ENCODE data around the gene SARS1. TPM values are rescaled to one million over a fixed set of nuclear protein-coding genes. Genes with fewer than 3 reads are reported as not detected.

Gene SARS1
- total and polyA plus RNA-seq, 2 of the 13 experiments (the other 11 are each of a cell fraction or from before 2014, with no cell fraction given) = 103 to 134 TPM

- Histone ChIP-seq H3K79me2 (ENCODE audit: insufficient read depth, low read length) (peaks cover 1% of the 10 kb centered on the region), H3K4me1 (ENCODE audit: insufficient read depth, low read length) (peaks cover 24% of the 10 kb centered on the region), H2AFZ (ENCODE audit: low read length) (peak overlapping the region; percentile 91), H4K20me1 (ENCODE audit: insufficient read depth, low read length) (no peaks in the 10 kb centered on the region), H3K4me2 (ENCODE audit: low read depth, low read length) (peak overlapping the region; percentile 75), H3K9me3 (ENCODE audit: low read length) (no peaks in the 10 kb centered on the region), H3K27ac (ENCODE audit: extremely low read length, insufficient read depth, low read length) (no peak overlapping the region), H3K9ac (ENCODE audit: insufficient read depth, low read depth, low read length) (peak overlapping the region; percentile 45; the same call in 1 of the 2 replicates), H3K27me3 (ENCODE audit: control insufficient read depth in 1 of 2, insufficient read depth in 2 of 2, low read length in 2 of 2) (peaks cover 0 to 8% of the 10 kb centered on the region in 2 experiments; a peak in 2 of 5 replicates), H3K36me3 (replicated peaks in 1 of 2; ENCODE audit: control insufficient read depth in 1 of 2, insufficient read depth in 2 of 2, low read length in 2 of 2) (no peaks in the 10 kb centered on the region), H3K4me3 (replicated peaks in 1 of 3; ENCODE audit: insufficient read depth in 1 of 3, low read depth in 2 of 3, low read length in 3 of 3) (peak overlapping the region in 2 of 3 experiments; percentile 22 to 34; a peak in 2 of 6 replicates)
- TF ChIP-seq NR2F1 (CRISPR knock-in tag; IDR thresholded peaks at IDR 0.05) (no peak), ZNF205 (CRISPR knock-in tag; IDR thresholded peaks at IDR 0.05) (no peak), STAG1 (CRISPR knock-in tag; IDR thresholded peaks at IDR 0.05) (no peak), PRDM15 (CRISPR knock-in tag; IDR thresholded peaks at IDR 0.05) (no peak), DBP (CRISPR knock-in tag; IDR thresholded peaks at IDR 0.05; ENCODE audit: not compliant biosample characterization) (no peak), BCL3 (CRISPR knock-in tag; IDR thresholded peaks at IDR 0.05) (no peak), TCF7L2 (IDR thresholded peaks at IDR 0.05; ENCODE audit: low read depth, low read length) (no peak), ZNF660 (CRISPR knock-in tag; IDR thresholded peaks at IDR 0.05; ENCODE audit: borderline replicate concordance, low read depth) (no peak), ZNF138 (CRISPR knock-in tag; IDR thresholded peaks at IDR 0.05; ENCODE audit: low read depth) (no peak), ZNF562 (CRISPR knock-in tag; IDR thresholded peaks at IDR 0.05; ENCODE audit: borderline replicate concordance) (no peak), ZNF773 (CRISPR knock-in tag; IDR thresholded peaks at IDR 0.05; ENCODE audit: borderline replicate concordance) (no peak), SMYD3 (CRISPR knock-in tag; IDR thresholded peaks at IDR 0.05) (no peak), HNRNPH1 (optimal IDR thresholded peaks at IDR 0.05; ENCODE audit: low read depth, low read length) (no peak), ZKSCAN1 (IDR thresholded peaks at IDR 0.05; ENCODE audit: low read length) (no peak), GFI1 (CRISPR knock-in tag; IDR thresholded peaks at IDR 0.05; ENCODE audit: borderline replicate concordance) (no peak)
- no TSS peak for BruUV-seq (replicated peaks)
- no peak for DNase-seq (ENCODE audit: low spot score)
- peak; percentile 39; the same call in 1 of the 3 replicates for ATAC-seq
- ChIA-PET POLR2A (interaction anchor here (1.8 kb wide), 1 partner anchor 109 kb away, joined by 5 read pairs; no protein-coding TSS in a partner anchor), CTCF (ENCODE audit: low intra/inter-chr PET ratio, low total read pairs) (no interaction called here)
- intact Hi-C loops (cut with micrococcal nuclease; ENCODE audit: unreplicated experiment) = no loop called here
- in situ Hi-C loops (cut with HindIII; ENCODE audit: extremely low pct_ligation_motif_present, low pct_unique_long_range_greater_than_20kb) = no loop called here
- WGBS (ENCODE audit: low lambda C conversion rate) = 17% methylated on average over 9 of the region's 9 CpGs
- FAIRE-seq = no peak
Measured at GRCh38 chr1:109208836-109209463, 4.8 kb upstream of the SARS1 start.

All from HepG2 (cell line).